Adipocyte (in vitro differentiated cells): Measurements from ENCODE around the gene SLC6A2.

Experiments used
- DNase-seq: peaks from one replicate; pipeline ENCODE4 v3.0.0-alpha.2; 2015; ENCODE audit warnings: low read depth
- H3K27me3 ChIP-seq: replicated peaks from 2 replicates; pipeline ENCODE4 v1.7.0; 2013; ENCODE audit warnings: mild to moderate bottlenecking, low read length, moderate library complexity; ENCODE audit not compliant: control insufficient read depth, insufficient read depth
- H3K36me3 ChIP-seq: 2 replicates; pipeline ENCODE4 v1.7.0; 2013; ENCODE audit warnings: low read length, mild to moderate bottlenecking, moderate library complexity; ENCODE audit not compliant: control insufficient read depth, insufficient read depth, severe bottlenecking
- H3K4me1 ChIP-seq: 2 replicates; pipeline ENCODE4 v1.7.0; 2013; ENCODE audit warnings: mild to moderate bottlenecking, low read length, moderate library complexity; ENCODE audit not compliant: control insufficient read depth, insufficient read depth
- H3K4me3 ChIP-seq: 2 replicates; pipeline ENCODE4 v1.7.0; 2013; ENCODE audit warnings: mild to moderate bottlenecking, low read length, moderate library complexity
- H3K9ac ChIP-seq: 2 replicates; pipeline ENCODE4 v1.7.0; 2013; ENCODE audit warnings: mild to moderate bottlenecking, low read length, moderate library complexity
- H3K9me3 ChIP-seq: 2 replicates; pipeline ENCODE4 v1.7.0; 2013; ENCODE audit warnings: mild to moderate bottlenecking, low read length, moderate library complexity; ENCODE audit not compliant: control insufficient read depth

Gene SLC6A2

GRCh38 chr16:55663765-55664677 is 8.2 kb downstream of the SLC6A2 start:
- DNase-seq: peak; percentile 8
- Histone ChIP-seq H3K4me1 (peaks cover 21% of the 10 kb centered on the region), H3K27me3 (peaks cover 18% of the 10 kb centered on the region), H3K4me3 (no peak overlapping the region), H3K9ac (no peak overlapping the region), H3K36me3 (no peaks in the 10 kb centered on the region), H3K9me3 (no peaks in the 10 kb centered on the region)

- Histone ChIP-seq H3K4me3 (no peak overlapping the region), H3K27me3 (peaks cover 10% of the 10 kb centered on the region), H3K36me3 (no peaks in the 10 kb centered on the region), H3K9ac (no peak overlapping the region), H3K4me1 (peaks cover 22% of the 10 kb centered on the region), H3K9me3 (no peaks in the 10 kb centered on the region)
- DNase-seq: no peak
These were observed 9.1 kb downstream of the SLC6A2 start for GRCh38 chr16:55664786-55665407.

- Histone ChIP-seq H3K4me1 (peaks cover 22% of the 10 kb centered on the region), H3K27me3 (peaks cover 4% of the 10 kb centered on the region), H3K9ac (no peak overlapping the region), H3K9me3 (no peaks in the 10 kb centered on the region), H3K4me3 (no peak overlapping the region), H3K36me3 (no peaks in the 10 kb centered on the region)
- DNase-seq: no peak
These were observed 9.7 kb downstream of the SLC6A2 start for GRCh38 chr16:55665511-55665910.

GRCh38 chr16:55666012-55666411 is 10.2 kb downstream of the SLC6A2 start:
- Histone ChIP-seq H3K36me3 (no peaks in the 10 kb centered on the region), H3K27me3 (peaks cover 8% of the 10 kb centered on the region), H3K9ac (no peak overlapping the region), H3K9me3 (no peaks in the 10 kb centered on the region), H3K4me1 (peaks cover 22% of the 10 kb centered on the region), H3K4me3 (no peak overlapping the region)
- DNase-seq: no peak

GRCh38 chr16:55667753-55668152 is 12.0 kb downstream of the SLC6A2 start:
- Histone ChIP-seq H3K4me3 (no peak overlapping the region), H3K9ac (no peak overlapping the region), H3K36me3 (no peaks in the 10 kb centered on the region), H3K9me3 (no peaks in the 10 kb centered on the region), H3K27me3 (peaks cover 9% of the 10 kb centered on the region), H3K4me1 (peaks cover 18% of the 10 kb centered on the region)
- DNase-seq: no peak

GRCh38 chr16:55668340-55669281 is 12.8 kb downstream of the SLC6A2 start:
- no peaks in the 10 kb centered on the region for H3K9me3 ChIP-seq
- H3K27me3 ChIP-seq: peaks cover 9% of the 10 kb centered on the region
- H3K4me1 ChIP-seq: peaks cover 23% of the 10 kb centered on the region
- H3K36me3 ChIP-seq: no peaks in the 10 kb centered on the region
- DNase-seq: peak; percentile 25
- no peak overlapping the region for H3K9ac ChIP-seq
- H3K4me3 ChIP-seq: no peak overlapping the region

- H3K4me3 ChIP-seq: no peak overlapping the region
- H3K36me3 ChIP-seq: no peaks in the 10 kb centered on the region
- peaks cover 9% of the 10 kb centered on the region for H3K27me3 ChIP-seq
- DNase-seq: no peak
- H3K4me1 ChIP-seq: peaks cover 23% of the 10 kb centered on the region
- no peaks in the 10 kb centered on the region for H3K9me3 ChIP-seq
- no peak overlapping the region for H3K9ac ChIP-seq
These were observed 15.6 kb downstream of the SLC6A2 start for GRCh38 chr16:55671206-55671973.

GRCh38 chr16:55671974-55672280 is 16.1 kb downstream of the SLC6A2 start:
- Histone ChIP-seq H3K36me3 (no peaks in the 10 kb centered on the region), H3K4me1 (peaks cover 23% of the 10 kb centered on the region), H3K4me3 (no peak overlapping the region), H3K9me3 (no peaks in the 10 kb centered on the region), H3K27me3 (peaks cover 5% of the 10 kb centered on the region), H3K9ac (no peak overlapping the region)
- no peak for DNase-seq

GRCh38 chr16:55672471-55672870 is 16.7 kb downstream of the SLC6A2 start:
- peak; percentile 36 for DNase-seq
- peaks cover 5% of the 10 kb centered on the region for H3K27me3 ChIP-seq
- no peaks in the 10 kb centered on the region for H3K36me3 ChIP-seq
- peaks cover 23% of the 10 kb centered on the region for H3K4me1 ChIP-seq
- H3K4me3 ChIP-seq: no peak overlapping the region
- H3K9me3 ChIP-seq: no peaks in the 10 kb centered on the region
- no peak overlapping the region for H3K9ac ChIP-seq

GRCh38 chr16:55678161-55678821 is 22.5 kb downstream of the SLC6A2 start:
- no peak for DNase-seq

More at GRCh38 chr16:55678161-55678821, 22.5 kb downstream of the SLC6A2 start:
- Histone ChIP-seq H3K9me3 (no peaks in the 10 kb centered on the region), H3K27me3 (peaks cover 6% of the 10 kb centered on the region), H3K4me1 (peaks cover 13% of the 10 kb centered on the region), H3K4me3 (no peak overlapping the region), H3K9ac (peak overlapping the region; percentile 37), H3K36me3 (no peaks in the 10 kb centered on the region)
